Adrenal gland (tissue), 12 donors: ENCODE data around the gene RABGAP1L. TPM values are rescaled to one million over a fixed set of nuclear protein-coding genes. Genes with fewer than 3 reads are reported as not detected.

ENCODE experiments used
- DNase-seq, 7 donors: peaks; one replicate each; pipeline ENCODE4 v3.0.0-alpha.2; 2019 to 2020
- H3K27ac ChIP-seq, 5 donors: fragments of 200-600 bp; sonication (generic) in 4 of 5; 1 replicate in 3 of 5; 2 replicates in 2 of 5; pipeline versions ENCODE4 v1.5.1 to v1.8.0; 2016 to 2020; ENCODE audit warnings: mild to moderate bottlenecking in 1 of 5
- H3K27me3 ChIP-seq: fragments of 200-600 bp; 2 replicates; pipeline ENCODE4 v1.8.0; 2021
- H3K36me3 ChIP-seq, 2 donors: fragments of 200-600 bp; replicated peaks in 1 of 2; 1 replicate in 1 of 2; 2 replicates in 1 of 2; pipeline versions ENCODE4 v1.5.1 to v1.8.0; 2018 to 2022
- H3K4me1 ChIP-seq, 2 donors: fragments of 200-600 bp; replicated peaks in 1 of 2; 1 replicate in 1 of 2; 2 replicates in 1 of 2; pipeline versions ENCODE4 v1.5.1 to v1.8.0; 2018 to 2021
- H3K4me3 ChIP-seq, 4 donors: fragments of 200-600 bp; sonication (generic) in 3 of 4; one replicate each; pipeline ENCODE4 v1.5.1; 2016 to 2018
- H3K9me3 ChIP-seq, 3 donors: fragments of 200-600 bp; sonication (generic) in 1 of 3; replicated peaks in 1 of 3; 1 replicate in 2 of 3; 2 replicates in 1 of 3; pipeline versions ENCODE4 v1.5.1 to v1.8.0; 2016 to 2021
- CTCF ChIP-seq, 6 experiments: fragments of 450-650 bp in 4 of 6; fragments of 200-600 bp in 2 of 6; sonication (generic) in 1 of 6; IDR thresholded peaks; 1 replicate in 5 of 6; 2 replicates in 1 of 6; pipeline versions ENCODE4 v1.5.1 to v1.8.0; 2016 to 2021; ENCODE audit warnings: antibody characterized with exemption in 6 of 6, mild to moderate bottlenecking in 2 of 6, moderate library complexity in 1 of 6
- POLR2A ChIP-seq, 2 donors: fragments of 450-650 bp; IDR thresholded peaks; one replicate each; pipeline ENCODE4 v1.6.1; 2017; ENCODE audit warnings: antibody characterized with exemption in 2 of 2, mild to moderate bottlenecking in 2 of 2, moderate library complexity in 1 of 2
- WGBS, 4 donors: extraction: QIAGEN DNeasy Blood & Tissue Kit in 2 of 4; methylation state at CpG; one replicate each; pipeline versions ENCODE4 v1.1.5 to v1.1.7; 2013 to 2017; 5-methylcytosine and 5-hydroxymethylcytosine counted together
- intact Hi-C, 2 donors: fragments of 100-400 bp; cut with DNase I; formaldehyde crosslinking; loops; one replicate each; pipeline versions ENCODE4 v1.14.1 to v1.15.0; 2022 to 2023
- polyA plus RNA-seq, 3 donors: library from polyadenylated mRNA; stranded (reverse); fragments of 200-250 nt in 2 of 3; fragments of 350-450 nt in 1 of 3; fragmentation: Illumina TruSeq in 1 of 3; extraction: RNeasy Lipid Tissue Mini Kit (QIAGEN cat#74804) in 1 of 3; gene quantifications; one replicate each; pipeline ENCODE4 v1.2.3, GENCODE V29; 2013 to 2014
- total RNA-seq, 9 donors: library from RNA; depleted of rRNA in 4 of 9; stranded (reverse); fragments of >200 nt in 4 of 9; fragments of 120-200 nt in 1 of 9; fragmentation: NEBNext Ultra II Directional in 1 of 9; extraction: Animal tissue kit (Norgen Biotek cat#: 25700) in 1 of 9; gene quantifications; one replicate each; pipeline versions ENCODE4 v1.1.0 to v1.2.4, GENCODE V29; 2013 to 2023
- donor health status: healthy with polysubstance abuse.
- donor health status: Bipolar disorder and iron deficiency.
- donor health status: DM: yes; HTN: yes; CAD: no.
- donor health status: DM: no; HTN: no; CAD: no.
- donor health status: DM: no; HTN: no; CAD: no.
- donor health status: DM: yes; HTN: yes; CAD: no.

The RABGAP1L gene
- total and polyA plus RNA-seq, 12 donors: 10.4 to 29.9 (median 19.7) TPM

GRCh38 chr1:174301295-174302077, 142.2 kb downstream of the RABGAP1L start:
- 75 to 100% (median 89%) methylated on average over 4 to 5 of the region's 5 CpGs for WGBS, 4 donors
- DNase-seq: no peak

GRCh38 chr1:174308604-174309003, 149.3 kb downstream of the RABGAP1L start:
- intact Hi-C loops: no loop called here
- H3K27ac ChIP-seq: no peak overlapping the region
- no peaks in the 10 kb centered on the region for H3K4me1 ChIP-seq
- no peak overlapping the region for H3K4me3 ChIP-seq
- H3K27me3 ChIP-seq: no peaks in the 10 kb centered on the region
- H3K9me3 ChIP-seq: peaks cover 0 to 11% (median 0%) of the 10 kb centered on the region in 3 donors
- H3K36me3 ChIP-seq: no peaks in the 10 kb centered on the region
- no peak for DNase-seq
- no peak for TF ChIP-seq CTCF (IDR thresholded peaks at IDR 0.05)
- no peak for TF ChIP-seq POLR2A (IDR thresholded peaks at IDR 0.05)

More at GRCh38 chr1:174301295-174302077, 142.2 kb downstream of the RABGAP1L start:
- H3K27ac ChIP-seq: no peak overlapping the region
- no peaks in the 10 kb centered on the region for H3K4me1 ChIP-seq
- H3K4me3 ChIP-seq: no peak overlapping the region
- intact Hi-C loops: no loop called here
- no peaks in the 10 kb centered on the region for H3K36me3 ChIP-seq
- H3K9me3 ChIP-seq: peaks cover 0 to 7% (median 0%) of the 10 kb centered on the region in 3 donors
- TF ChIP-seq POLR2A (IDR thresholded peaks at IDR 0.05): no peak
- no peak for TF ChIP-seq CTCF (IDR thresholded peaks at IDR 0.05)
- H3K27me3 ChIP-seq: no peaks in the 10 kb centered on the region

GRCh38 chr1:174309490-174309889, 150.2 kb downstream of the RABGAP1L start:
- intact Hi-C loops: no loop called here
- no peak for TF ChIP-seq POLR2A (IDR thresholded peaks at IDR 0.05)
- TF ChIP-seq CTCF (IDR thresholded peaks at IDR 0.05): no peak
- H3K9me3 ChIP-seq: peaks cover 0 to 11% (median 0%) of the 10 kb centered on the region in 3 donors

GRCh38 chr1:174314433-174314832, 155.1 kb downstream of the RABGAP1L start:
- H3K27me3 ChIP-seq: no peaks in the 10 kb centered on the region
- TF ChIP-seq POLR2A (IDR thresholded peaks at IDR 0.05): no peak
- no peak for TF ChIP-seq CTCF (IDR thresholded peaks at IDR 0.05)
- peaks cover 0 to 12% (median 6%) of the 10 kb centered on the region in 3 donors for H3K9me3 ChIP-seq
- no peaks in the 10 kb centered on the region for H3K36me3 ChIP-seq
- H3K4me1 ChIP-seq: no peaks in the 10 kb centered on the region
- WGBS, 4 donors: 80 to 85% (median 82%) methylated on average over 4 of the region's 4 CpGs
- no peak overlapping the region for H3K4me3 ChIP-seq
- no peak overlapping the region for H3K27ac ChIP-seq
- no peak for DNase-seq
- intact Hi-C loops: no loop called here

More at GRCh38 chr1:174309490-174309889, 150.2 kb downstream of the RABGAP1L start:
- no peak for DNase-seq
- no peaks in the 10 kb centered on the region for H3K27me3 ChIP-seq
- no peaks in the 10 kb centered on the region for H3K36me3 ChIP-seq
- no peak overlapping the region for H3K4me3 ChIP-seq
- H3K4me1 ChIP-seq: no peaks in the 10 kb centered on the region
- H3K27ac ChIP-seq: no peak overlapping the region
